OCI-LY7 (cell line): Measurements from ENCODE around the gene TLX2.

Experiments
- CTCF ChIP-seq: fragments of 200-600 bp; sonication (generic); conservative IDR thresholded peaks from 2 replicates; pipeline ENCODE4 v1.5.1; 2014; ENCODE audit warnings: mild to moderate bottlenecking, antibody characterized with exemption, low read length, moderate library complexity, mixed read lengths
- EZH2phosphoT487 ChIP-seq: fragments of 200-600 bp; sonication (generic); IDR thresholded peaks from 2 replicates; pipeline ENCODE4 v1.6.1; 2018; ENCODE audit warnings: low read depth, borderline replicate concordance, mild to moderate bottlenecking, mixed run types, antibody characterized with exemption, low read length, moderate library complexity, mixed read lengths

DNA sequence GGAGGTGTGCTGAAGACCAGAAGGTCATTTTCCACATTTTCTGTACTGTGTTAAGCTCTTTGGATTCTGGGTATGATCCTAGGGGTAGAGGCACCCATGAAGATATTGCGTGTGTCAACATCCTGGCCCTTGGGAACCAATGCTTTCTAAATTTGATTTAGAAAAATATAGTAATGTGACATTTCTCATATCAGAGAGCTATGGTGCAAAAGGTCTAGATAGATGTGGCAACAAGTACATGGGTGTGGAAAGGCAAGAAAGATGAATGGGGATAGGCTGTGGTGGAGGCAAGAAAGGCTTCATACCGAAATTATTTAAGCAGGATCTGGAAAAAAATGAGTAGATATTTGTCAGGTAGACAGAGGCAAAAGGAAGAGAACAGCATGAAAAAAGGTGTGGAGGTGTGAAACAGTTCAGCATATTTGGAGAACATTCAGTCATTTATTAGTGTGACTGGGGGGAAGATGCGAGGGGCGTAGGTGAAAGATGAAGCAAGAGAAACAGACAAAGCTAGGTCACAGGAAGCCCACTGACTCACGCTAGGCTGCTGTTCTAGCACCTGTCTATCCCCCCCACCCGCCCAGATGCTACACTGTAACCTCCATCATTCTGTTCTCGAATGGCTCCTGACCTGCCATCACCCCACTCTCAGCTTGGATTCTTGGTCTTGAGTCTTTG, 52.0 kb downstream of the TLX2 start:
- TF ChIP-seq EZH2phosphoT487 = no peak
- no peak for TF ChIP-seq CTCF
